GM12878 (cell line): ENCODE results near the gene FEM1B. TPM values are rescaled to one million over a fixed set of nuclear protein-coding genes. Genes with fewer than 3 reads are reported as not detected.

Source experiments
- ATAC-seq: fragments of 200-7000 bp; cut with Tn5 transposase; 3 replicates; pipeline ENCODE4 v1.9.1; 2020; ENCODE audit warnings: mild to moderate bottlenecking, moderate library complexity
- BruUV-seq: library from RNA; stranded (reverse); fragments of 400-500 nt; replicated peaks from 2 replicates; lab custom pipeline; 2021; lab: Mats Ljungman, UMichigan
- CTCF ChIA-PET: fragments of 300-600 bp; sonication (Branson Sonifier 250); formaldehyde crosslinking; extraction: SDS; loops from one replicate; lab custom pipeline; 2021; ENCODE audit warnings: inconsistent platforms; lab: Yijun Ruan, JAX
- POLR2A ChIA-PET: fragments of 350-600 bp; formaldehyde crosslinking; extraction: SDS; loops from one replicate; lab custom pipeline; 2021; ENCODE audit warnings: inconsistent platforms; lab: Charles Lee
- RAD21 ChIA-PET: fragments of 300-600 bp; sonication (Branson Sonifier 250); formaldehyde crosslinking; loops from one replicate; lab custom pipeline; 2023; ENCODE audit warnings: antibody characterized with exemption; ENCODE audit not compliant: unreplicated experiment; lab: Charles Lee
- SMC1A ChIA-PET: fragments of 300-600 bp; sonication (Branson Sonifier 250); formaldehyde crosslinking; loops from one replicate; lab custom pipeline; 2023; ENCODE audit not compliant: unreplicated experiment, uncharacterized antibody; lab: Charles Lee
- DNase-seq: peaks from one replicate; pipeline ENCODE4 v3.0.0-alpha.2; 2011; ENCODE audit warnings: low read depth, low spot score
- FAIRE-seq: peaks from 3 replicates; lab custom pipeline; 2011; peaks lifted over from hg19 to GRCh38; lab: Jason Lieb, UNC
- H2AFZ ChIP-seq: 2 replicates; pipeline ENCODE4 v1.6.0; 2011; ENCODE audit warnings: low read depth, low read length, control low read depth; ENCODE audit not compliant: control insufficient read depth
- H3K27ac ChIP-seq: 2 replicates; pipeline ENCODE4 v1.5.1; 2011; ENCODE audit warnings: control low read depth; ENCODE audit not compliant: control insufficient read depth, insufficient read depth
- H3K27me3 ChIP-seq, 2 experiments: replicated peaks in 1 of 2; 2 replicates each; pipeline versions ENCODE4 v1.6.0 to v1.6.1; 2011; ENCODE audit warnings: low read length in 1 of 2; ENCODE audit not compliant: control insufficient read depth in 2 of 2, insufficient read depth in 2 of 2
- H3K36me3 ChIP-seq, 2 experiments: 2 replicates each; pipeline ENCODE4 v1.5.1; 2011; ENCODE audit warnings: low read length in 1 of 2; ENCODE audit not compliant: control insufficient read depth in 2 of 2, insufficient read depth in 2 of 2
- H3K4me1 ChIP-seq: 2 replicates; pipeline ENCODE4 v1.6.1; 2011; ENCODE audit warnings: mild to moderate bottlenecking, low read length, moderate library complexity, mixed read lengths; ENCODE audit not compliant: control insufficient read depth, insufficient read depth
- H3K4me2 ChIP-seq: 2 replicates; pipeline ENCODE4 v1.6.0; 2011; ENCODE audit warnings: control low read depth; ENCODE audit not compliant: control insufficient read depth, insufficient read depth
- H3K4me3 ChIP-seq: fragments of 200-600 bp; sonication (generic); 2 replicates; pipeline ENCODE4 v1.5.1; 2016
- H3K79me2 ChIP-seq: 2 replicates; pipeline ENCODE4 v1.6.0; 2011; ENCODE audit warnings: low read length; ENCODE audit not compliant: control insufficient read depth, insufficient read depth
- H3K9ac ChIP-seq: 2 replicates; pipeline ENCODE4 v1.8.0; 2011; ENCODE audit warnings: low read length, control low read depth, mixed read lengths; ENCODE audit not compliant: control insufficient read depth, insufficient read depth
- H3K9me3 ChIP-seq: replicated peaks from 3 replicates; pipeline ENCODE4 v1.5.1; 2011; ENCODE audit warnings: mild to moderate bottlenecking, low read length; ENCODE audit not compliant: control insufficient read depth, insufficient read depth
- H4K20me1 ChIP-seq: 2 replicates; pipeline ENCODE4 v1.6.0; 2011; ENCODE audit not compliant: control insufficient read depth, insufficient read depth
- HCFC1 ChIP-seq: fragments of 150-350 bp; IDR thresholded peaks from 2 replicates; pipeline ENCODE4 v1.6.1; 2014; ENCODE audit warnings: low read length
- HDAC6 ChIP-seq: fragments of 200-600 bp; sonication (generic); IDR thresholded peaks from one replicate; pipeline ENCODE4 v1.8.0; 2017; ENCODE audit warnings: antibody characterized with exemption; ENCODE audit not compliant: unreplicated experiment
- MTA2 ChIP-seq: fragments of 450-650 bp; IDR thresholded peaks from 2 replicates; pipeline ENCODE4 v1.6.1; 2016; ENCODE audit warnings: low read depth, mild to moderate bottlenecking, moderate library complexity
- NBN ChIP-seq: fragments of 450-650 bp; IDR thresholded peaks from 2 replicates; pipeline ENCODE4 v1.6.1; 2016
- RCOR1 ChIP-seq: conservative IDR thresholded peaks from 2 replicates; pipeline ENCODE4 v1.6.1; 2012; ENCODE audit warnings: low read depth, low read length, improper control_type of control experiment
- TCF12 ChIP-seq: IDR thresholded peaks from 2 replicates; pipeline ENCODE4 v1.6.1; 2011; ENCODE audit warnings: low read depth, mild to moderate bottlenecking, low read length
- WGBS: methylation state at CpG from one replicate; pipeline ENCODE4 v1.1.6; 2016; ENCODE audit warnings: low lambda C conversion rate; ENCODE audit not compliant: insufficient replicate concordance, insufficient coverage; ENCODE audit errors: missing lambda C conversion rate; 5-methylcytosine and 5-hydroxymethylcytosine counted together
- in situ Hi-C: fragments of 300-500 bp; cut with MboI; formaldehyde crosslinking; loops from 9 replicates; pipeline ENCODE4 v1.14.3; 2018; ENCODE audit warnings: mixed read lengths
- intact Hi-C: fragments of 100-400 bp; cut with micrococcal nuclease; formaldehyde crosslinking; loops from one replicate; pipeline ENCODE4 v1.14.2; 2022; ENCODE audit not compliant: unreplicated experiment
- polyA plus RNA-seq, 11 experiments: library from polyadenylated mRNA; depleted of rRNA in 4 of 11; unstranded in 6 of 11; stranded (reverse) in 5 of 11; fragments of >200 nt; fragmentation: Nextera tagmentation in 4 of 11; fragmentation: Illumina TruSeq in 1 of 11; extraction: Ambion mirVana in 4 of 11; extraction: Trizol in 1 of 11; gene quantifications; 1 replicate in 1 of 11; 2 replicates in 10 of 11; pipeline versions ENCODE4 v1.2.1 to v1.2.3, GENCODE V29; 2011 to 2016; ENCODE audit warnings: inconsistent platforms in 2 of 11, missing spikeins in 2 of 11, low read depth in 1 of 11
- total RNA-seq, 4 experiments: library from RNA; depleted of rRNA in 3 of 4; stranded (reverse); fragments of >200 nt in 3 of 4; fragmentation: Illumina TruSeq in 1 of 4; extraction: Trizol in 1 of 4; gene quantifications; 2 replicates each; pipeline versions ENCODE4 v1.2.1 to v1.2.3, GENCODE V29; 2013 to 2021
- TF ChIP-seq, protein P1 (sequence below): fragments of 450-650 bp; conservative IDR thresholded peaks from 2 replicates; pipeline ENCODE4 v1.6.1; 2017; ENCODE audit warnings: mild to moderate bottlenecking, moderate library complexity

The FEM1B gene
- total and polyA plus RNA-seq, 10 of the 15 experiments (the other 5 are each of a cell fraction or from before 2014, with no cell fraction given) = 5.5 to 61.1 (median 18.2) TPM

GRCh38 chr15:68310804-68311463, 33.4 kb downstream of the FEM1B start (continued):
- TF ChIP-seq TCF12 = no peak
- TF ChIP-seq, protein P1, sequence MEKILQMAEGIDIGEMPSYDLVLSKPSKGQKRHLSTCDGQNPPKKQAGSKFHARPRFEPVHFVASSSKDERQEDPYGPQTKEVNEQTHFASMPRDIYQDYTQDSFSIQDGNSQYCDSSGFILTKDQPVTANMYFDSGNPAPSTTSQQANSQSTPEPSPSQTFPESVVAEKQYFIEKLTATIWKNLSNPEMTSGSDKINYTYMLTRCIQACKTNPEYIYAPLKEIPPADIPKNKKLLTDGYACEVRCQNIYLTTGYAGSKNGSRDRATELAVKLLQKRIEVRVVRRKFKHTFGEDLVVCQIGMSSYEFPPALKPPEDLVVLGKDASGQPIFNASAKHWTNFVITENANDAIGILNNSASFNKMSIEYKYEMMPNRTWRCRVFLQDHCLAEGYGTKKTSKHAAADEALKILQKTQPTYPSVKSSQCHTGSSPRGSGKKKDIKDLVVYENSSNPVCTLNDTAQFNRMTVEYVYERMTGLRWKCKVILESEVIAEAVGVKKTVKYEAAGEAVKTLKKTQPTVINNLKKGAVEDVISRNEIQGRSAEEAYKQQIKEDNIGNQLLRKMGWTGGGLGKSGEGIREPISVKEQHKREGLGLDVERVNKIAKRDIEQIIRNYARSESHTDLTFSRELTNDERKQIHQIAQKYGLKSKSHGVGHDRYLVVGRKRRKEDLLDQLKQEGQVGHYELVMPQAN = no peak
- TF ChIP-seq MTA2 = no peak
- TF ChIP-seq RCOR1 = no peak

DNA sequence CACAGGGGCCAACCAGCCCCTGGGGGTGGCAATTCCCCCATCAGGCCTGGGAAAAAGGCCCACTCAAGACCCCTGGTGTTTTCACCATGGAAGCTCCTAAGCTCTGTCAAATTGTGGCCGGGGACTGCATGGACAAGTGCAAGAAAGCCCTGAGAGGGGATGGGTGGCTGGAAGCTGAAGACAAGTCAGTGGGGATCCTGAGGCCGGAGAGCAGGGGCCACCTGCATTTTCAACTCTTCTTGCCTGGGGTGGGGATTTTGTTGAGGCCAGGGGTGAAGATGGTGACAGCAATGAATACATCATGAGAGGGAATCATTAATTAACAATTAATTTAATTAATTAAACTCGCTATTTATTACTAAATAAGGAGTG, 33.9 kb downstream of the FEM1B start:
- no peak overlapping the region for H3K9ac ChIP-seq
- TF ChIP-seq HCFC1 (no peak), HDAC6 (no peak), NBN (no peak)
- H3K4me2 ChIP-seq = no peak overlapping the region
- SMC1A ChIA-PET = no interaction called here
- no peaks in the 10 kb centered on the region for H3K36me3 ChIP-seq
- no peak overlapping the region for H3K27ac ChIP-seq
- peaks cover 2% of the 10 kb centered on the region for H3K4me1 ChIP-seq
- 50% methylated on average over 3 of the region's 3 CpGs for WGBS
- RAD21 ChIA-PET = no interaction called here
- ATAC-seq (no peak), FAIRE-seq (no peak), DNase-seq (no peak)
- BruUV-seq = no TSS peak
- H2AFZ ChIP-seq = no peak overlapping the region
- H3K27me3 ChIP-seq = no peaks in the 10 kb centered on the region
- no peaks in the 10 kb centered on the region for H4K20me1 ChIP-seq
- POLR2A ChIA-PET = no interaction called here
- no peaks in the 10 kb centered on the region for H3K79me2 ChIP-seq
- intact Hi-C loops = no loop called here
- no peaks in the 10 kb centered on the region for H3K9me3 ChIP-seq
- in situ Hi-C loops = no loop called here
- H3K4me3 ChIP-seq = no peak overlapping the region
- CTCF ChIA-PET = no interaction called here
